Ammon's horn (tissue), 1 donor: ENCODE results near the gene SGCB.
"Not testable (repeated sequence)": the region's sequence is repeated elsewhere in the genome, so short reads cannot be mapped to it uniquely, and the experiment has no call there.

ENCODE experiments used
- DNase-seq: peaks from one replicate; pipeline ENCODE4 v3.0.0-alpha.2; 2016; ENCODE audit warnings: low spot score

The SGCB gene, protein sequence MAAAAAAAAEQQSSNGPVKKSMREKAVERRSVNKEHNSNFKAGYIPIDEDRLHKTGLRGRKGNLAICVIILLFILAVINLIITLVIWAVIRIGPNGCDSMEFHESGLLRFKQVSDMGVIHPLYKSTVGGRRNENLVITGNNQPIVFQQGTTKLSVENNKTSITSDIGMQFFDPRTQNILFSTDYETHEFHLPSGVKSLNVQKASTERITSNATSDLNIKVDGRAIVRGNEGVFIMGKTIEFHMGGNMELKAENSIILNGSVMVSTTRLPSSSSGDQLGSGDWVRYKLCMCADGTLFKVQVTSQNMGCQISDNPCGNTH

DNA sequence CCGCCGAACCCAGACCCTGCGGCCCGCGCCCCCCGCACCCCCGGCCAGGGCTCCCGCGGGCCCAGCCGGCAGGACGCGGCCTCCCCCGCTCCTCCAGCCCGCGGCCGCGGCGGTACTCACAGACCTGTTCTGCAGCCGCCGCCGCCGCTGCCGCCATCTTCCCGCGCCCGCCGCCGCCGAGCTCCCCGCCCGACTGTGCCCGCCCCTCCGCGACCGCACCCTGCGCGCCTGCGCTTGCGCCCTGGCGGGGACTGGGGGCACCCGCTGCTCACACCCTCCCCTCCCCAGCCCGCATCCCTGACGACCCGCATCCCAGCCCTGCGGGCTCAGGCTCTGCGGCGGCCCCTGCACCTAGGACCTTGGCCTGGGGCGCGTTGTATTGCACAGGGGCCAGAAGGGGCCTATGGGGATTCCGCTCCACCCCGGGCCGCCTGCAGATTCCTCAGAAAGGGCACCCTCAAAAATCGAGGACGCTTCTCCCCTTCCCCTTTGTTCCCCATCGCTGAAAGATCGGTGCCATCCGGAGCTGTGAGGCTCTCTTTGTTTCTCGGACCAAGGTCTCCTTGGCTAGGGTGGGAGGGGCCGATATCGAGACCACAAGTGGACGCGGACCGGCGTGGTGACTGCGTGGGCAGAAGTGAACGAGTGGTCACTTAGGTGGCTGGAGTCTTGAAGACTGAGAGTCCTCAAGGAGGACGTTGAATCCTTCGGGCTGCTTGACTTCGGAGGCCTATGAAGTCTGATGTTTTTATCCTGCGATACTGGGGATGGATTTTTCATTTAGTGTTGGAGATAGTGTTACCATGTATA, at the start of gene SGCB:
TSS of gene SGCB (minus strand) at position 197 of the 810 bp plus-strand sequence. CDS start at position 157, 40 bp downstream.
- DNase-seq: peak; percentile 87

DNA sequence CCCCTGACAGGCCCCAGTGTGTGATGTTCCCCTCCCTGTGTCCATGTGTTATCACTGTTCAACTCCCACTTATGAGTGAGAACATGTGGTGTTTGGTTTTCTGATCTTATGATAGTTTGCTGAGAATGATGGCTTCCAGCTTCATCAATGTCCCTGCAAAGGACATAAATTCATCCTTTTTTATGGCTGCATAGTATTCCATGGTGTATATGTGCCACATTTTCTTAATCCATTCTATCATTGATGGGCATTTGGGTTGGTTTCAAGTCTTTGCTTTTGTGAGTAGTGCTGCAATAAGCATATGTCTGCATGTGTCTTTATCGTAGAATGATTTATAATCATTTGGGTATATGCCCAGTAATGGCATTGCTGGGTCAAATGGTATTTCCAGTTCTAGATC, 48.3 kb upstream of the SGCB start:
- DNase-seq: not testable (repeated sequence)

DNA sequence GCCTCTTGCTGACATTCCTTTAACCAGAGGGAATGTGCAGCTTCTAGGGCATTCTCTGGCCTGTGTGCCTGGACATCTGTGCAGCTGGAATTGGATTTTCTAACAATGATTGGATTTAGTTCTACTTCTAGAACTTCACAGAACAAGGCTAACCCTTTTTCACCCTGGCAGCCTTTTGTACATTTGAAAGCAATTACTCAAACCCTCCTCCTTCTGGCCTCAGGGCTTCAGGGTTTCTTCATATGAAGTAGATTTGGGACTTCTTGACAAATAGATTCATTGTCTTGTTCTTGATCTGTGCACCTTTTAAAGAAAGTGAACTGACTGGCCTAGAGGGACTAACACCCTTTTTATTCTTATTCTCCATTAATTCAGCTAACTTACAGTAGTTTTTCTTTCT, 43.1 kb upstream of the SGCB start:
- DNase-seq: no peak

DNA sequence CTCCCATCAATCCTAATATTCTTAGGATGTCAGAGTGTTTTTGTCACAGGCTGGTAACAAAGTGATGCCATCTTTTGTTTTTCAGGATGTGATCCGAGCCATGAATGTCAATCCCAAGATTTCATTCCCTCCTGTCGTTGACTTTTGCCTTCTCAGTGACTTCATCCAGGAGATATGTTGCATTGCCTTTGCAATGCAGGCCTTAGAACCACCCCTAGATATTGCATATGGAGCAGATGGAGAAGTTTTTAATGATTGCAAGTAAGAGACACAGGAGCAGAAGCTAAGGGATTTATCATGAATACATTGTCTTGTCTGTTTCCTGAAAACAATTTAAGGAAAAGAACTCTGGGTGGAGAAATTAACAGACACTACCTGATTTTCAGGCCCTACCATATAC, 41.6 kb upstream of the SGCB start:
- no peak for DNase-seq

DNA sequence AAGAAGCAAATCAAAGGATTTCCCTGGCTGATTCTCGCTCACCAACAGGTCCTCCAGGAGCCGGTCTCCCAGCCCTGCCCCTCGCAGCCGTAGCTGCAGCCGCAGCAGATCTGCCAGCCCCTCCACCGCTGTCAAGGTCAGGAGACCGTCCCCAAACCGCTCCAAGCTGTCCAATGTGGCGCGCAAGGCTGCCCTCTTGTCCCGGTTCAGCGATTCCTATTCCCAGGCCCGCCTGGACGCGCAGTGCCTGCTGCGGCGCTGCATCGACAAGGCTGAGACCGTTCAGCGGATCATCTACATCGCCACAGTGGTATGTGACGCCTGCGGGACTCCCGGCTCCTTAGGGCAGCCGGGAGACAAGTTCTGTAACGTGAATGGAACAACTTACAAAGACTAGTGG, 38.6 kb upstream of the SGCB start:
- DNase-seq: peak; percentile 29

DNA sequence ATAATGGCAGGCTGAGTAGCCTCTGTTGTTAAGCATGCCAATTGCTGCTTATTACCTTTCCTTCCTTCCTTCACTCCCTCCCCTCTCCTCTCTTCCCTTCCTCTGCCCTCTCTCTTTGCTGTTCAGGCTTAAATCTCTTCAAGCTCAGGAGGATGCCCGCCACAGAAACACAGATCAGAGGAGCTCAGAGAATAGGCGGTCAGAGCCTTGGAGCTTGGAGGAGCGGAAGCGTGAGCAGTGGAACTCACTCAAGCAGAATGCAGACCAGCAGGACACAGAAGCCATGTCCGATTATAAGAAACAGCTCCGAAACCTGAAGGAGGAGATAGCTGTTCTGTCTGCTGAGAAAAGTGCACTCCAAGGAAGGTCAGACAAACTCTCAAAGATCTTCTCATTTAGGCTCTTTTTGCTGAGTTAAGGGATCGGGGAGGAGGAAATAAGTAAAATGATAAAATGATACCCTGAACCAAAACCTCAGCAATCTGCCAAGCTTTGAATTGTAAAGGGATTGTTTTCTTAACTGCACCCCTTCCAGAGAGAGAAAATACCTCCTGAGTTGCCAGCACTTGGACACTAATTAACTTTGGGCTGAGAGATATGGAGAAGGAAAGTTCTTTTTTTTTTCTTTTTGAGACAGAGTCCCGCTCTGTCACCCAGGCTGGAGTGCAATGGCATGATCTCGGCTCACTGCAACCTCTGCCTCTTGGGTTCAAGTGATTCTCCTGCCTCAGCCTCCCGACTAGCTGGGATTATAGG, 33.9 kb upstream of the SGCB start:
- no peak for DNase-seq

DNA sequence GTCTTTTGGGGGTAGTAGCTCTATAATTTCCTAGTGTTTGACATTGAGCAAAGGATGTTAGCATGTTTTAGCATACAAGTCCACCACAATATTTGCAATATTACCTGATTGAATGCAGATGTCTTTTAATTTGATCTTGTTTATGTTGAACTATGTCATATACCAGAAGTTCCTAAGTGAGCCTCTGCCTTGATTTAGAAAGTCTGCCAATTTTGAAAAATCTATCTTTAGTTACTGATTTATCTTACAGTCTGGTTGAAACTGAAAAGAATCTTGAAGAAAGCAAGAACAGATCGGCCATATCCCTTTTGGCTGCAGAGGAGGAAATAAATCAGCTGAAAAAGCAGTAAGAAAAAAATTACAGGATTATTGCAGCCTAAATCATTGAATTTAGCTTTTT, 31.5 kb upstream of the SGCB start:
- no peak for DNase-seq

DNA sequence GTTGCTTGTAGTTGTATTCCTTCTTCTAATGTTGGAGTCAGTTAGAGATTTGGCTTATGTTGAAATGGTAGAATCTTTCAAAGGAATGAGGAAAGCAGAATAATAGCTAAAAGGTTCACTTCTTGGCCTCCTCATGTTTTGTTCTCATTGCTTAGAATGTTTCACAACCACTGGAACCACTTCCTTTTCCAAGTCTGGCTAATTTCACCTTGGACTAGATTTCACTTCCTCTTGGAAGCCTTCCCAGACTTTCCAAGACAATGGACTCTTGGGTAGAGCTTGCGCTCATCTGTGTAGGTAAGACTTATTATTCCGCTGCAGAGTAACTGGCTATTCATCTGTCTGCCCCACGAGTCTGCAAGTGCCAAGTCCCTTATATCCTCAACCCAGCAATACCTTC, 21.3 kb upstream of the SGCB start:
- DNase-seq: peak; percentile 43

DNA sequence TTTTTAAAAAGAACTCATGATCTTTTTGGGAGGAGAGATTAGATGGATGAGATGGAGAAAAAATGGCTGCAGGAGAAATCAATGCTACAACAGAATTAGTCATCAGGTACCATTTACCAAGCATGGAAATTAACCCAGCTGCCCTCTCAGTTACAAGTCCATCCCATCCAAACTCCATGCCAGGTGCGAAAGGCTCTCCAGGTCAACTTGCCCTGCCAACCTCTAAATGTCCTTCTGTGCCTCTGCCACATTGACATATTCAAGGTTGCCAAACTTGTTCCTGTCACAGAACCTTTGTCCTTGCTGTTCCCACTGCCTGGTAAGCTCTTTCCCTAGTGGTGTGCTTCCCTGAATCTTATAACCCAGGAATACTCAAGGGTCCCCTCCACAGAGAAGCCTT, 20.2 kb upstream of the SGCB start:
- DNase-seq: no peak

DNA sequence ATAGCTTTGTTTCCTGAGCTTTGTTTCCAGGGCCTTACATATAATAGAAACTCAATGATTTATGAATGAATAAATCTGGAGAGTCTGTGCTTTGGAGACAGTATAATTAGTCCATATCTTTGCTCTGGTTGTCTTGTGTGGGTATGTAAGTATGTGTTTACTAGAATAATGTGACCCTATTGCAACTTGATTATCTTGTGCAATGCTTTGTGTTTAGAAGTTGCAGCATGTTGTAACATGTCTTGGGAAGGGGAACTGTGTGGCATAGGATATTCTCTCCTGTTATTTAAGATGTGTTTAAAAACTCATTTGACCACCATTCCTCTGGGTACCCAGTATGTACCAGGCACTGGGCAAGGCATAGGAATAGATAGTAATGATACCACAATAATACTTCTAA, 19.1 kb upstream of the SGCB start:
- DNase-seq: no peak

DNA sequence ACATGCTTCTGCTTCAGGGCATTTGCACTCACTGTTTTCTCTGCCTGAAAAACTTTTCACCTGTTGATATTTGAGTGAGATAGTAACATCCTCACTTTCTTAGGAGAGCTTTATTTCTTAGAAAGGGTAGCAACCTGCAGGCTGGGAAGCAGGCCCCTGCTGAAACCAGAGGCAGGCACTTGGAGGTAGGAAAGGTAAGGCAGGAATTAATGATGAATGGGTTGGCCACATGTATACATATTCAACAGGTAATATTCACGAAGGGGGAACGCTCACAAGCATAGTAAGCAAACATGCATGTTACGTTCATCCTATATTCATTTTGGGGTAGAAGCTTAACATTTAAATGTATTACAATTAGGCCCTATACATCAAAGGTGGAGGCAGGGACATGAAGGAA, 16.2 kb upstream of the SGCB start:
- no peak for DNase-seq

DNA sequence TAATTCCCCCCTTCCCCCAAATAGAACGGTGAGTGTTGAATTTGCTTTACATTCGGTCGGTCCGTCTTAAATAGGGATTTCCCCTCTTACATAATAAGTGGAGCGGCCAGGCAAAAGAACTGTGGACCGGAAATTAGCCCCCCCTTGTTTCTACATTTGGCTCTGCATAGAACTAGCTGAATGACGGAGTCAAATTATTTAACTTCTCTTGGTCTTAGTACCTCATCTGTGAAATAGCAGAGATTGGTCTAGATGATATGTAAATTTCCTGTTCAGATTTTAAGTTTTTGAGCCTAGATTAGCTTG, 14.3 kb upstream of the SGCB start:
- no peak for DNase-seq

DNA sequence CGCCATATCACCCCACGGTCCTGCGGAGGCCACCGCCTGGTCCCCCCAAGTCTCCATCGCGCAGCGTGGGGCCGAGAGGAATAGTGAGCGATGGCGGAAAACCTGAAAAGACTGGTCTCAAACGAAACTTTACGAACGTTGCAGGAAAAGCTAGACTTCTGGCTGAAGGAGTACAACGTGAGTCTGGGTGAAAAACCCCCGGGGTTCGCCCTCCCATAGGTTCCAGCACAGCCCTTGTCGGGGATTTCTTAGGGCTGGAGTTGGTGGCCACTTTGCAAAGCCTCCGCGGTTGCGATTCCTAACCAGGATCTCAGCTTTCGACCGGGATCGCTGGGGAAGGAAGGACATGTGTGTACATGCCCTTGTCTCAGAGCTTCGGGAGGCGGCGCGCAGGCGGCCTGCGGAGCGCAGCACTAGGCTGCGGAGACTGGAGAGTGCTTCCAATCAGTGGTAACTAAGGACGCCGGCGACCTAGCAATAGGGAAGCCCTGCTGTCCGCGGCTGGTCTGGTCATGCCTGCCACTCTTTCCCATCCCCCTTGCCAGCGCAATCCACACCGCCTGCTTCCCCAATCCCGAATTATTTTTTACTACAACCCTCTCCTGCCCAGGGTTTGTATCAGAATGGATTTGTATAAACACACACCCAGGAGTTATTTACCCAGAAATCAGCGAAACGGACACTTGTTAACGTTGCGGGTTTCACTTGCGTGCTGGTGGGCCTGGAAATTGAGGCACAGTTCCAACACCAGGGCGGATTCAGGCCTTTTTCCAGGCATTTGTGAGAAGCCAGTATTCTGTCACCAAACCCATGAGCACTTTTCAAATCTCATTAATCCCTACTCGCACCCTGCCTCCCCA, 13.7 kb upstream of the SGCB start:
- DNase-seq: peak; percentile 62

DNA sequence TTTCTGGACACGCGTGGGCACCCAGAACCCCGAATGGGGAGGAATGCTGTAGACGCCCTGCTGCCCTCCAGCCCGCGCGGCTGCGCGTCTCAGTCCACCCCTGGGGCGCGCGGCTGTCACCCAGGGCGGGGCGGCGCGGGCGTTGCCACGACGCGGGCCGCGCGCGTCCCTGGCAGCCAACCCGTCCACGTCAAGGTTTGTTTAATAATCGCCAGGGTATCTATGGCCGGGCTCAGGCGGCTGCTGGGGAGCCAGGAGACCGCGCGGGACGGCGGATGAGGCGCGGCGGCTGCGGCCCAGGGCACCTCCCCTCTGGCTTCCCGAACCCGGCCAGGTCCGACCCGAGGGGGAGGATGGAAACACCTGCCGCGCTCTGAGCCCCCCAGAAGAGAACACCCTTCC, 13.1 kb upstream of the SGCB start, which contains the start of gene SPATA18:
TSS of gene SPATA18 (plus strand) at position 92 of the 402 bp plus-strand sequence. CDS start 401 bp downstream, outside the sequence.
- DNase-seq: no peak

DNA sequence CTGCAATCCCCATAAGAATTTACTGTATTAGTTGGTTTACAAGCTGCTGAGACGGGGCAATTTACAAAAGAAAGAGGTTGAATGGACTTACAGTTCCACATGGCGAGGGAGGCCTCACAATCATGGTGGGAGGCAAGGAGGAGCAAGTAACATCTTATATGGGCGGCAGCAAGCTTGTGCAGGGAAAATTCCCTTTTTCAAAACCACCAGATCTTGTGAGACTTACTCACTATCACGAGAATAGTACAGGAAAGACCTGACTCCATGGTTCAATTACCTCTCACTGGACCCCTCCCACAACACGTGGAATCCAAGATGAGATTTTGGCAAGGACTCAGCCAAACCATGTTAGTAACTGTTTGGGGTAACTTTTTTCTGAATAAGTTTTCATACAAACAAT, 11.2 kb upstream of the SGCB start:
- no peak for DNase-seq

DNA sequence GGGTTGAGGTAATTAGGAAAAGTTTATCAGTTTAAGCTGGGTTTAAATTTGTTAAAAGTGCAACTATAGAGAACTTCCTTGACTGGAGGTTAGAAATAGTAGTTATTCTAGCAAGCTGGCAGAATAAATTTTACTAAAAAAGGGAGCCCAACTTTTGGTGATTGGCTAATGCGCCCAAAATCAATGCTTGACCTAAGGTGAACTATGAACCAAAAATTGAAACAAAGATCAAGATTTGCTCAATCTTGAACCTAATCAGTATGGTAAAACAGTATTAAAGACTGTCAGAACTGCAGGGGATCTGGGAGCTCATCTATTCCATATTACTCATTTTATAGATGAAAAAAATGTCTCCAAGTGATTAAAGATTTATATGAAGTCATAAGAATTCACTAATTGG, 6.9 kb upstream of the SGCB start:
- no peak for DNase-seq

DNA sequence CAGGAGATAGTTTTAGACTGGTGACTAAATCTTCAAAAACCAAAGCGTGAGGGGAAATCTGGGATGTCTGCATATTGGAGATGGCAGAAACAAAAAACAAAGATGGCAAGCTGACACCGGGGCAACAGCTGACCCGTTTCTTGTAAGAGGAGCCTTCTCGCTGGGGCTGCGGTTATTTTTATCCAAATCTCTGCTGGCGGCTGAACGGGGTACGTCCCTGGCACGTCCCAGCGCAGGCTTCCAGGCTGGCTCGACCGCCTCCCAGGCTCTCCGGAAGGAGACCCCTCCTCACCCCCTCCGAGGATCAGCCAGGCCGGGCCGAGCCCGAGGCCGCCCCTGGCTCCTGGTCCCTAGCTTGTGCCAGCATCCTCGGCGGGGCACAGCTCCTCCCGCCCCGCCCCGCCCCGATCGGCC, 403 bp downstream of the SGCB start:
- DNase-seq: peak; percentile 61

DNA sequence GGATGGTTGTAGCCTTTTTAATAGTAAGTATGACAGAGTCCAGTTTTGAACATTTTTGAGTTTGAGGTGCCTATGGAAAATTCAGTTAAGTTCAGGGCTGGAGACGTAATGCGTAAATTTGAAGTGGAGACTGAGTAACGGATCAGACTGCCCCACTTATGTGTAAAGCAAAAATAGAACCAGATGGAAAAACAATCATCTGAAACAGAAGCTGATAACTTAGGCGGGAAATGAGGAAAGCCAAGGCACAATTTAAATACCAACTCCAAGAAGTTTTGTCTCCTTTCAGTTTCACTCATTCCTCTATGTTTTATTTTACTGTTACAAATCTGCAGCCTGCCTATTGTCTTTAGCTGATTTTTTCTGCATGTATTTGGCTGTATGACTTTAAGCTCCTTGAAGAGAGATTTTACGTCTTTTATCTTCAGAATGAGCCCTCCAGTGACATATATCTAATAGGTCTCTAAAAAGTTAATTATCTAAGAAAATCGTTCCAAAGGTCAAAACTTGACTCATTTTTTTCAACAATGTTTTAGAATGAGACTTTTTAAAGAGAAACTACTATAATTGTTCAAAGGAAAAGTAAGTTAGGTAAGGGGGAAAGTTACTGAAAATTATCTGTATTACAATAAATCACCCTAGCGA, 1.1 kb downstream of the SGCB start:
- DNase-seq: no peak

DNA sequence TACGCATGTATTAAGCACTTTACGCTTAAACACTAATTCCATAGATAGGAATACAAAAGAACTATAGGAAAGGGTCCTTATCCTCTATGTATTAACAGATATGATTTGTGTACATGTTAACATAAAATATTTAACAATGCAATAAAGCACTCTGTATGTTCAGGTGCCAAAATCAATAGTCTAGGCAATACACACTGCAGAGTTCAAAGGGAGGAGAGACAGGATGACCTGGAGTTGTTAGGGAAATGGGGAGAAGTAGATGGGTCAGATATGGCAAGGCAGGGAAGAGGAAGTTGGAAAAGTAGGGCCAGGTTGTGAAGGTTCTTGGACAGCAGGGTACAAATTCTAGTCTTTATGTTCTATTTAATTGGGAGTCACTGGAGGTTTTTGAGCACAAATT, 2.9 kb downstream of the SGCB start:
- no peak for DNase-seq

DNA sequence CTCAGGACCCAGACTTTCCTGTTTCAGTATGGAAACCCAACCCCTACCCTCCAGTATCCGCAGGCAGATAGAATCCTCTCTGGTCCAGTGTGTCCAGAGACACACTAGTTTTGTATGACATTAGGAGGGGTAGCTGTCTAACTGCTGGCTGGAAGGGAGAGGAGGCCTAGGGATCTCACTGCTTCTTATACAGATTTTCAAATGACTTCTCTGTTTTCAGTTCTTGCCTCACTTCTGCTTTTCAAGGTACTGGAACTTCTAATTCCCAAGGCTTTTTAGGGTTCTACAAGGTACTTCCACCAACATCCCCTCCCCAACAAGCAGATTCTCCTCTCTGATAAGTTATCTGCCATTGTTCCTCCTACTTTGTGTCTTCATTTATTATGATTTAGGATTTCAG, 6.1 kb downstream of the SGCB start:
- no peak for DNase-seq

DNA sequence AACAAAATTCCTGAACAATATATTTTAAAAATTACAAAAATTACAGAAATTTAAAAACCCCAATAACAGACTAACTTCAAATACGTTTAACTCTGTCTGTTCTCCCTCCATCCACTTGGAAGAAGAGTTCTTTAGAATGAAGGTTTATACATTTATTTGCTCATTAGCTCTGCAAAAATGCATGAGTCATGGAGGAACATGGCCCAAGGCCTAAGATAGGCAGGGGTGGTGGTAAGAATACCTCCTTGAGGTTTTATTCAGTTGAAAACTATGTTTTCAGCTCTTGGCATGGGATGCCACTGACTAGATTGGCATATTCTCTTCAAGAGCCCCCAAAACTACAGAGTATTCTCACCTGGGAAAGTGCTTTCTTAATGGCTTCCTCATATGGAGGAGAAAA, 9.1 kb downstream of the SGCB start:
- no peak for DNase-seq
